OCI-M2 (cell line): ENCODE results near the gene ABHD6.
"Not testable (repeated sequence)": the region's sequence is repeated elsewhere in the genome, so short reads cannot be mapped to it uniquely, and the experiment has no call there.

Experiments used
- DNase-seq: peaks from one replicate; lab custom pipeline; 2025; ENCODE audit not compliant: unreplicated experiment; lab: John Stamatoyannopoulos, UW

Gene ABHD6

DNA sequence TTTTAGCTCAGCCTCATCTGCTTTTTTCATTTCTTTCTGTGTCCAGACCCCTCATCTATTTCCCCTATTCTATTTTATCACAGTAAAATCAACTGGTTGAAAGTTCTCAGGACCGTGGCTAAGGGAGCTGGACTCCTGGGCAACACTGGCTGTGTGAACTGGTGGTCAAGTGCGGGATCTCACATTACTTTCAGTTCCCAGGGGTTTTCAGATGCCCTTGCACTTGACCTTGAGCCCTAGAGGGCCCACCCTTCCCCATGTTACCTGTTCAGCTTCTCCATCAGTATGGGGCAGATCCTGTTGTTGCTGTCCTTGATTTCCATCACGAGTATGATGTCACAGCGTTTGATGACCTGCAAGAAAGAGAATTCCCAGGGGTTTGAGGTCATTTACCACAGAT, 29.6 kb upstream of the ABHD6 start:
- DNase-seq = no peak

- no peak for DNase-seq
Observed at GRCh38 chr3:58209933-58210332, 27.7 kb upstream of the ABHD6 start.

GRCh38 chr3:58210761-58211460, 26.7 kb upstream of the ABHD6 start, which contains the start of gene DNASE1L3:
Gene DNASE1L3, minus strand, starts transcription at chr3:58210972. Its CDS starts 66 bp downstream, at chr3:58210906.
- no peak for DNase-seq

GRCh38 chr3:58214484-58215316, 22.9 kb upstream of the ABHD6 start:
- DNase-seq = no peak

GRCh38 chr3:58215317-58216025, 22.1 kb upstream of the ABHD6 start:
- no peak for DNase-seq

DNA sequence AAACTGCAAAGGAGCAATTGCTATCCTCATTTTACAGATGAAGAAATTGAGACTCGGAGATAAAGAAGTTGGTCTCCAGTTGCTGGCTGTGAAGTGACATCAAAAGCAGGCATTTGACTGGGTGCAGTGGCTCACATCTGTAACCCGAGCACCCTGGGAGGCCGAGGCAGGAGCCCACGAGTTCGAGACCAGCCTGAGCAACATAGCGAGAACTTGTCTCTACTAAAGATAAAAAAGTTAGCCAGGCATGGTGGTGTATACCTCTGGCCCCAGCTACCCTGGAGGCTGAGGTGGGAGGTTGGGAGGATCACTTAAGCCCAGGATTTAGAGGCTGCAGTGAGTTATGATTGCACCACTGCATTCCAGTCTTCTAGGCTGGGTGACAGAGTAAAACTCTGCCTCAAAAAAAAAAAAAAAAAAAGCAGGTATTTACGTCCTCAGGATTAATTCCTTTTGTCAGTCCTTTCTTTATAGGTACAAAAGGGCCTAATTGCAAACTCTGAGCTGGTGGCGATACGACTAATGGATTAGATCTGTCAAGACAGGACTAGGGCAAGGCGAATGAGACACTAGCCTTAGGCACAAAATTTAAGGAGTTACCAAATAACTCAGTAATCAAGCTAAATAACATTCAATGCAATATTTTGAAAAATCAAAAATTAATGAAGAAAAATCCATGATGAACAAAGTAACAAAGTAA, 20.9 kb upstream of the ABHD6 start:
- no peak for DNase-seq

- no peak for DNase-seq
Observed at GRCh38 chr3:58217209-58217811, 20.3 kb upstream of the ABHD6 start.

DNA sequence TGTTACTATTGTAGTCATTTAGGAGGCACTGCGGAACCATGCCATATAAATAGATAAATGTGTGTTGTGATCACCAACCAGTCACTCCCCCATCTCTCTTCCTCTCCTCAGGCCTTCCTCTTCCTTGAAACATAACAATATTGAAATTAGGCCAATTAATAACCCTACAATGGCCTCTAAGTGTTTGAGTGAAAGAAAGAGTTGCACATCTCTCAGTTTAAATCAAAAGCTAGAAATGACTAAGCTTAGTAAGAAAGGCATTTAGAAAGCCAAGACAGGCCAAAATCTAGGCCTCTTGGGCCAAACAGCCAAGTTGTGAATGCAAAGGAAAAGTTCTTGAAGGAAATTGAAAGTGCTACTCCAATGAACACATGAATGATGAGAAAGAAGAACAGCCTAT, 18.7 kb upstream of the ABHD6 start:
- no peak for DNase-seq

- DNase-seq = no peak
Observed at GRCh38 chr3:58222161-58222724, 15.3 kb upstream of the ABHD6 start.

GRCh38 chr3:58223855-58224254, 13.7 kb upstream of the ABHD6 start:
- no peak for DNase-seq

- not testable (repeated sequence) for DNase-seq
Observed at GRCh38 chr3:58227933-58228332, 9.7 kb upstream of the ABHD6 start.

- DNase-seq = no peak
Observed at GRCh38 chr3:58230876-58231552, 6.6 kb upstream of the ABHD6 start.

DNA sequence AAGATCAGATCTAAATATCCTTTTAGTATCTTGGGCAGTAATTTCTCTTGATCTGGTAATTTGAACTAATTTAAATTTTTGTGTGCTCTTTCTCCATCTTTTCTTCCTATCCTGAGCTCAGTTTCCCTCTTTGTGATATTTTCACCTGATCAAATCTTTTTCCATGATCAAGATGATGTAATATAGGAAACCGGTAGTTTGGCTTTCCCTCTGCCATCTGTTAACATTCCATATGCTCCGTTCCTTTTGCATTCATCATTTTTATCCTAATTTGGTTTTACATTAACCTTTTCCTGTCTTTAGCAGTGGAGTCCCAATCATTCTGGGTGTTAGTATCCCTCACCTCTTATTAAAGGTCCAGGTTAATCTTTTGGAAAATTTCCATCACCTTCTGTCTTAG, 5.9 kb upstream of the ABHD6 start:
- DNase-seq = no peak

DNA sequence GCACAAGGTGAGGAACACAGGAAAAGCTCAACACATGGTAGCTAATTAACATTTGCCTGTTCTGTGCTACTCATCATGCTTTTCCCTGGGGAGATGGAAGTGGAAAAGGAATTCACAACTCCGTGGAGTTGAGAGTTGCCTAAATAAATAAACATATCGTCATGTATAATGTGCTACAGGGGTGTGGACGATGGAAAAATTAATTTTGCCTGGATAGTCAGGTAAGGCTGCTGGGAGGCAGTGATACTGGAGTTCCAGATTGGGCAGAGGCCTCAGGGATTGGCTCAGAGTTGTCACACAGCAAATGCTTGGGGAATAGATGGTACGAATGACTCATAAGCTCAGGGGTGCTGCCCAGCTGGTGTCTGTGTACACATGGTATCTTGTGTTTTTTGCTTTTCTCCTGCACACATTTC, 3.1 kb upstream of the ABHD6 start:
- DNase-seq = no peak

GRCh38 chr3:58235970-58236369, 1.6 kb upstream of the ABHD6 start:
- DNase-seq = no peak

GRCh38 chr3:58236527-58237237, 910 bp upstream of the ABHD6 start:
- DNase-seq = no peak

- no peak for DNase-seq
Observed at GRCh38 chr3:58237941-58238681, 519 bp downstream of the ABHD6 start.

- no peak for DNase-seq
Observed at GRCh38 chr3:58238830-58239229, 1.2 kb downstream of the ABHD6 start.
